Loucy (cell line): Measurements from ENCODE around the gene ZBTB20.

Source experiments
- H2AFZ ChIP-seq: fragments of 200-600 bp; sonication (generic); 2 replicates; pipeline ENCODE4 v1.6.0; 2016; ENCODE audit warnings: antibody characterized with exemption, mild to moderate bottlenecking, low read length, moderate library complexity
- H3F3A ChIP-seq: fragments of 200-600 bp; 2 replicates; pipeline ENCODE4 v1.6.0; 2016; ENCODE audit warnings: antibody characterized with exemption, low read depth, mild to moderate bottlenecking
- H3K27me3 ChIP-seq: fragments of 200-600 bp; sonication (generic); 2 replicates; pipeline ENCODE4 v1.6.1; 2014; ENCODE audit warnings: low read length, mild to moderate bottlenecking; ENCODE audit not compliant: insufficient read depth, poor library complexity, severe bottlenecking
- H3K36me3 ChIP-seq: fragments of 200-600 bp; sonication (generic); 2 replicates; pipeline ENCODE4 v1.6.1; 2016; ENCODE audit warnings: low read length; ENCODE audit not compliant: insufficient read depth
- H3K4me1 ChIP-seq: fragments of 200-600 bp; sonication (generic); 2 replicates; pipeline ENCODE4 v1.5.1; 2014; ENCODE audit warnings: low read length, mild to moderate bottlenecking; ENCODE audit not compliant: insufficient read depth, poor library complexity, severe bottlenecking
- H3K4me2 ChIP-seq: fragments of 200-600 bp; sonication (generic); 2 replicates; pipeline ENCODE4 v1.6.0; 2014; ENCODE audit warnings: antibody characterized with exemption, low read length, low read depth, mild to moderate bottlenecking; ENCODE audit not compliant: poor library complexity, severe bottlenecking
- H3K4me3 ChIP-seq: fragments of 200-600 bp; sonication (generic); 2 replicates; pipeline ENCODE4 v1.5.1; 2014; ENCODE audit warnings: low read length, mild to moderate bottlenecking, mixed read lengths; ENCODE audit not compliant: poor library complexity, severe bottlenecking
- H3K79me2 ChIP-seq: fragments of 200-600 bp; sonication (generic); 2 replicates; pipeline ENCODE4 v1.6.1; 2014; ENCODE audit warnings: low read length; ENCODE audit not compliant: insufficient read depth
- H3K9ac ChIP-seq: fragments of 200-600 bp; sonication (generic); 2 replicates; pipeline ENCODE4 v1.6.0; 2014; ENCODE audit warnings: mild to moderate bottlenecking, low read depth, low read length, moderate library complexity; ENCODE audit not compliant: poor library complexity, severe bottlenecking
- H3K9me2 ChIP-seq: fragments of 200-600 bp; sonication (generic); replicated peaks from 2 replicates; pipeline ENCODE4 v1.6.1; 2016; ENCODE audit warnings: low read depth, low read length, mixed read lengths
- H3K9me3 ChIP-seq: fragments of 200-600 bp; sonication (generic); 2 replicates; pipeline ENCODE4 v1.6.1; 2014; ENCODE audit warnings: mild to moderate bottlenecking, antibody characterized with exemption, low read length, low read depth; ENCODE audit not compliant: insufficient read depth
- H4K20me1 ChIP-seq: fragments of 200-600 bp; sonication (generic); 2 replicates; pipeline ENCODE4 v1.6.0; 2014; ENCODE audit warnings: antibody characterized with exemption, low read length, mild to moderate bottlenecking; ENCODE audit not compliant: insufficient read depth, poor library complexity, severe bottlenecking
- CTCF ChIP-seq: fragments of 200-600 bp; sonication (generic); conservative IDR thresholded peaks from 2 replicates; pipeline ENCODE4 v1.5.1; 2014; ENCODE audit warnings: mild to moderate bottlenecking, antibody characterized with exemption, low read length
- EZH2phosphoT487 ChIP-seq: fragments of 200-600 bp; IDR thresholded peaks from 2 replicates; pipeline ENCODE4 v1.6.1; 2018; ENCODE audit warnings: antibody characterized with exemption, mild to moderate bottlenecking, moderate library complexity, borderline replicate concordance

The ZBTB20 gene

GRCh38 chr3:114406922-114407321 is 740.2 kb downstream of the ZBTB20 start:
- Histone ChIP-seq H3K4me1 (no peaks in the 10 kb centered on the region), H3K9me3 (no peaks in the 10 kb centered on the region)
- TF ChIP-seq CTCF (no peak), EZH2phosphoT487 (no peak)

GRCh38 chr3:114406286-114406685 is 740.8 kb downstream of the ZBTB20 start:
- H3K36me3 ChIP-seq, result no peaks in the 10 kb centered on the region
- H3K9me3 ChIP-seq, result no peaks in the 10 kb centered on the region
- H3K9me2 ChIP-seq, result no peaks in the 10 kb centered on the region
- H4K20me1 ChIP-seq, result no peaks in the 10 kb centered on the region
- no peak for TF ChIP-seq EZH2phosphoT487
- TF ChIP-seq CTCF, result no peak
- H3K4me1 ChIP-seq, result no peaks in the 10 kb centered on the region
- no peak overlapping the region for H3K9ac ChIP-seq
- H3K79me2 ChIP-seq, result no peaks in the 10 kb centered on the region
- H3F3A ChIP-seq, result no peaks in the 10 kb centered on the region
- no peak overlapping the region for H3K4me3 ChIP-seq
- no peaks in the 10 kb centered on the region for H3K27me3 ChIP-seq
- no peak overlapping the region for H2AFZ ChIP-seq
- no peak overlapping the region for H3K4me2 ChIP-seq

More at GRCh38 chr3:114406922-114407321, 740.2 kb downstream of the ZBTB20 start:
- Histone ChIP-seq H3K79me2 (no peaks in the 10 kb centered on the region), H3K36me3 (no peaks in the 10 kb centered on the region), H3K4me3 (no peak overlapping the region), H3K9me2 (no peaks in the 10 kb centered on the region), H3K4me2 (no peak overlapping the region), H2AFZ (no peak overlapping the region), H3K27me3 (no peaks in the 10 kb centered on the region), H3F3A (no peaks in the 10 kb centered on the region), H4K20me1 (no peaks in the 10 kb centered on the region), H3K9ac (no peak overlapping the region)

DNA sequence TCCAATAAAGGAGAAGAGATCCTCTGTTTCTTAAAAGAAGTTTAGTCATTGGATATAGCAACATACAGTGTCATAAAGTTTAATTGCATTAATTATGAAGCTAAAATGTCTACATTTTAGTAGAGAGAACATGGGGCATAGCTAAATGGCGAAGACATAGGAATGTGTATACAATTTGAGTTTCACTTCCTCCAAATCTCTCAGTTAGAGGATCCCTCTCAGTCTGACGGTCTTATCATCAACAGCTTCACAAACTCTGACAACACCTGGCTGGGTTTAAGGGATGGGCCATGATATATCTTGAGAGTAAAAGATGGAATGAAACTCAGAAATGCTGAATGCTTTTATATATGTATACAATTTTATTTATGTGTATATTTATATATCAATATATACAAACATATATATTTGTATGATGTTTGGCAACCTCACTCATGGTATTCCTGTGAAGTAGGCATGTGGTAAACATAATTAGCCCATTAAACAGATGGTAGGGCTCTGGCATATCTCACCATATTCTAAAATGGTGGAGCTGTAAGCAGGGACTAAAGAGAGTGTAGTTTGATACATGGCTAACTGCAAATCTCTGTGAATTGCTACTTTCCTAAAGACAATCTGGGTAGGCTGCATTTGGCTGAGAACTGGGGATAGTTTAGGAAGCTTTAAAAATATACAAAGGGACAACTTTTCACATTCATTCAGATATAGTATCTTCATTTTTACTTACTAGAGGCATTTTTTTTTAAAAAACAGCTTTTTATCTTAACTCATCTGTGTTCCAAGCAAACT is 741.7 kb downstream of the ZBTB20 start:
- no peaks in the 10 kb centered on the region for H3K79me2 ChIP-seq

More for the DNA sequence above, 741.7 kb downstream of the ZBTB20 start:
- Histone ChIP-seq H2AFZ (no peak overlapping the region), H3K27me3 (no peaks in the 10 kb centered on the region), H3K9me3 (no peaks in the 10 kb centered on the region), H3K36me3 (no peaks in the 10 kb centered on the region), H3K4me1 (no peaks in the 10 kb centered on the region), H3K9ac (no peak overlapping the region), H3F3A (no peaks in the 10 kb centered on the region), H3K4me2 (no peak overlapping the region), H4K20me1 (no peaks in the 10 kb centered on the region), H3K9me2 (no peaks in the 10 kb centered on the region), H3K4me3 (no peak overlapping the region)
- TF ChIP-seq CTCF (no peak), EZH2phosphoT487 (no peak)
